Left forelimb (tissue), 1 donor: ENCODE data around the gene ANKRD11.

Experiments used
- DNase-seq: peaks from one replicate; pipeline ENCODE4 v3.0.0-alpha.2; 2018; ENCODE audit warnings: low spot score

ANKRD11 gene

DNA sequence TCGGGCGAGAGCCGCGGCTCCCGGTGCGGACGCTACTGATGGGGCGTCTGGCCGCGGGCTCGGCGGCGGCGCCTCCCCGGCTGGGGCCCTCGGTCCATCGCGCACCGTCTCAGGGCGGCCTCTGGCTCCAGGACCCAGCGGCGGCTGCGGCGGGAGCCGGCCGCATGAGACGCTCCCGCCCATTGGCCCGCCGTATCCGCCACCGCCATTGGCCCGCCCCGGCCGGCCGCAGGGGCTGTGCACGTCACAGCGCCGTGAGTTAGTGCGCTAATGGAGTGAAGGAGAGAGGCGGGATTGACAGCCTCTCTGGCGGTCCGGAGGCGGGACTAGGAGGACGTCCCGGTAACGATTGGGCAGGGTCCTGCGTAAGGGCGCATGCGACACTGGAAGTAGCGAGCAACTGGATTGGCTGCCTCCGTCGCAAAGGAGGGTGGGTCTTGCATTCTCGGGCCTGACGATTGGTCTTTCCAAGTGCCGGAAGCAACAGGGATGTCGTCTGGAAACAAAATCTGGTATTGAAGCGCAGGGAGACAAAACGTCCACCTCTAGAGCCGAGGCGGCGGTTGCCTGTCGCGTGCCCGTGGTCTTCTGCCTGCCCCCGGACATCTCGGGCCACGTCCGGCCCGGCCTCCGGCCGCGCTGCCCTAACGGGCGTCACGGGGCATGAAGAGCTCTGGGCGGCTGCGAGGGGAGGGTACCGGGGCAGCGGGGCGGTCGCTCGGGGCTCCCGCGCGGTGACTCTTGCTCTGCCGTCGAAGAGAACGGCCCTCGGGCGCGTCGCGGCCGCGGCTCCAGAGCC lies at the start of gene ANKRD11:
Gene ANKRD11 (minus strand): TSS at position 123 of the 799 bp plus-strand sequence. CDS start 173,542 bp downstream, outside the sequence.
- peak; percentile 98 for DNase-seq

DNA sequence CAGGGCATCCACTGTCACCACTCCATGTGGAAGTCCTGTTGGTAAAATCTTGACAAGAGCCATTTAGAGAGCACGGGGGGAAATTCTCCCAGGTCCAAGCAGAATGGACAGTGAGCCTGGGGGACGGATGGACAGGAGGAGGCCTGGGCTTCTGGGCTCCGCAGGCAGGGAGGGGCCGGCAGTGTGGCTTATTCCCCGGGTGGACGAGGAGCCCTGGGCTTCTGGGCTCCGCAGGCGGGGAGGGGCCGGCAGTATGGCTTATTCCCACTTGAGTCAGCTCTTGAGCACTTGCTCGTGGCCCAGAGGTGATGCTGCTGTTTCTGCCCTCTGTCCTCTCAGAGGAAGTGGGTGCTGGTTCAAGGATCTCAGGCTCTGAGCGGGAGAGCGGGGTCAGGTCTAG lies 47.9 kb upstream of the ANKRD11 start:
- no peak for DNase-seq

DNA sequence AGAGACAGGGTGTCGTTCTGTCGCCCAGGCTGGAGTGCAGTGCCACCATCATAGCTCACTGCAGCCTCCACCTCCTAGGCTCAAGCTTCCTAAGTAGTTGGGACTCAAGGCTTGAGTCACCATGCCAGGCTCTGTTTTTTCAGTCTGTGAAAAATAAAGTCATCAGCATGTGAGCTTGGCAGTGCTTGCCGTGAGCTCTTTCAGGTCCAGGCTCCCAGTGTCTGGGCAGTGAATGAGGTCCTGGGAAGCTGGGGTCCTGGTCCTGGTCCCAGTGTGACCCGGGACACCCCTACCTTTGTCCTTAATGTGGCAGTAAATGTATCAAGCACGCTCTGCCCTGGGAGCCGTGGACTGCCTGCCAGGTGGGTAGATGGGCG lies 47.2 kb upstream of the ANKRD11 start:
- no peak for DNase-seq

DNA sequence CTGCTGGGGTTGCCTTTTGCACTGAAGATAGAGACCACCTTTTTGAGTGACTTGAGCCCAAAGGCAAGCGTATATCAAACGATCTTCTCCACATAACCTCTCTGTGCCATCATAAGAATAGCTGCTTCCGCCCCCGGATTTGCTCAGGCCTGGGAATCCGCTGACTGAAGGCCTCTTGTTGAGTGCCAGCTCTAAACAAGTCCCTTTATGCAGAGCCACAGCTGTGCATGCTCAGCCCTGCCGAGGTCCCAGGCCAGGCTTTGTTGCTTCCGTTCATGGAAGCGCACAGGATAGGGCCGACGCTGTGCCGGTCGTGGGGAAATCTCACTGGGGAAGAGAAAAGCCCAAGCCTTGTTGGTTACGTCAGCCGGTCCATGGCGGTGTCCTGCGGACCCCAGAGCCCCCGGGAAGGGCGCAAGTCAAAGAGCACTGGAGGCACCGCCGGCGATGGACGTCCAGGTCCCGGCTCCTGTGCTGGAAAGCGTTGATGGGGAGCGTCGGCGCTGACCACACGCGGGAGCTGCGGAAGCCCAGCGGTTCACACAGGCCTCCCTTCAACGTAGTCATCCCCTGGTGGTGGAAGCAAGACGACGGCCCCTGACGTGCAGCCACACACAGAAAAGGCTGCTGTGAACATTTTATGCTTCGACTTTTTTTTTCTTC lies 46.7 kb upstream of the ANKRD11 start:
- DNase-seq, result no peak

DNA sequence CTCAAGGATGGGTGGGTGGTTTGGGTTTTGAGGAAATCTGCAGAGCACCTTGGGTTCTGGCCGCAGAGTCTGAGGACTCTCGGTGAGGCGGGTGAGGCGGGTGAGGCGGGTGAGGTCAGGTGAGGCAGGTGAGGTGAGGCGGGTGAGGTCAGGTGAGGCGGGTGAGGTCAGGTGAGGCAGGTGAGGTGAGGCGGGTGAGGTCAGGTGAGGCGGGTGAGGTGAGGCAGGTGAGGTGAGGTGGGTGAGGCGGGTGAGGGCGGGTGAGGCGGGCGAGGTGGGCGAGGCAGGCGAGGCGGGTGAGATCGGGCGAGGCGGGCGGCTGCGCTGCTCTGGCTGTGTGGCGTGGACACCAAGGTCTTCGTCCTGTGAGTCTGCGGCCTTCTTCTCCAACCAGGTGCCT lies 46.0 kb upstream of the ANKRD11 start:
- no peak for DNase-seq

DNA sequence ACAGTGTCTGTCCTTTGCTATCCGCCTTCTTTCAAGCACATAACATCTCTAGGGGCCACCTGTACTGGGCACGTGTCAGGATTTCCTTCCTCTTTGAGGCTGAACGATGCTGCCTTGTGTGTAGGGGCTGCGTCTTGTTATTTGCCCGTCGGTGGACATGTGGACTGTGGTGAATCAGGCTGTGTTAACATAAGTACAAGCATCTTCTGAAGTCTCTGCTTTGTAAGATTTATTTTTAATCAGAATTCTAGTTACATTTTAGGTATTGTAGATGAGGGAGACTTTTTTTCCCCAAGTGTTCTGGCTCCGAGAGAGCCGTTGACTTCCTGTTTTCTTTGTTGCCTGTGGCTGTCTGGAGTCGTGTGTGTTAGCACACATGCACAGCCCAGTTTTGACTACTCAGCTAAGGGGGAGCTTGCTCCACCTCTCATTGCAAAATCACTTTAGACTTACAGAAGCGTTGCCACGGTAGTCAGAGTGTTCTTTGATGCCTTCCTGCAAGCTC lies 43.9 kb upstream of the ANKRD11 start:
- no peak for DNase-seq

DNA sequence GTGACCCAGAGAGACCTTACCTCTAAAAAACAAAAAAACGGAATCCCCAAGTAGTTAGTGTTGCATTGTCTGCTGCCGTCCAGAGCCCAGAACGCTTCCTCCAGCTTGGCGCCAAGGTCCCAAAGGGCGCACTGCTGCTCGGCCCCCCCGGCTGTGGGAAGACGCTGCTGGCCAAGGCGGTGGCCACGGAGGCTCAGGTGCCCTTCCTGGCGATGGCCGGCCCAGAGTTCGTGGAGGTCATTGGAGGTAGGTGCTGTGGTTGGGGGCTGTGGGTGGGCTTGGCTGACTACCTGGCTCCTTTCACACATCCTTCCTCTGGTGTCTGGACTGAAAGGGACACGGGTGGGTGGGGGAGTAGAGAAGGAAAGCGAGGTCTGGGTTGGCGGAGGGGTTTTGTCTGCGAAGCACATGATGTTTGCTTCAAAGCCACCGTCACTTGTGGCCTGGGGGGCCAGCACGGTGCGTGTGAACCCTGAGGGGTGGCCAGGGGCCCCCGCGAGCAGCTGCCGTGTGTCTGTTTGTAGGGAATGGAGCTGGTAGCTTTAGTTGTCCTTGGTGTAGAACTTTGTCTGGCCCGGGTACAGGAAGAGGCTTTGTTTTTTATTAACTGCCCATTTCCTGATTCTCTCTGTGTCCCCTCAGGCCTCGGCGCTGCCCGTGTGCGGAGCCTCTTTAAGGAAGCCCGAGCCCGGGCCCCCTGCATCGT lies 41.6 kb upstream of the ANKRD11 start:
- no peak for DNase-seq

DNA sequence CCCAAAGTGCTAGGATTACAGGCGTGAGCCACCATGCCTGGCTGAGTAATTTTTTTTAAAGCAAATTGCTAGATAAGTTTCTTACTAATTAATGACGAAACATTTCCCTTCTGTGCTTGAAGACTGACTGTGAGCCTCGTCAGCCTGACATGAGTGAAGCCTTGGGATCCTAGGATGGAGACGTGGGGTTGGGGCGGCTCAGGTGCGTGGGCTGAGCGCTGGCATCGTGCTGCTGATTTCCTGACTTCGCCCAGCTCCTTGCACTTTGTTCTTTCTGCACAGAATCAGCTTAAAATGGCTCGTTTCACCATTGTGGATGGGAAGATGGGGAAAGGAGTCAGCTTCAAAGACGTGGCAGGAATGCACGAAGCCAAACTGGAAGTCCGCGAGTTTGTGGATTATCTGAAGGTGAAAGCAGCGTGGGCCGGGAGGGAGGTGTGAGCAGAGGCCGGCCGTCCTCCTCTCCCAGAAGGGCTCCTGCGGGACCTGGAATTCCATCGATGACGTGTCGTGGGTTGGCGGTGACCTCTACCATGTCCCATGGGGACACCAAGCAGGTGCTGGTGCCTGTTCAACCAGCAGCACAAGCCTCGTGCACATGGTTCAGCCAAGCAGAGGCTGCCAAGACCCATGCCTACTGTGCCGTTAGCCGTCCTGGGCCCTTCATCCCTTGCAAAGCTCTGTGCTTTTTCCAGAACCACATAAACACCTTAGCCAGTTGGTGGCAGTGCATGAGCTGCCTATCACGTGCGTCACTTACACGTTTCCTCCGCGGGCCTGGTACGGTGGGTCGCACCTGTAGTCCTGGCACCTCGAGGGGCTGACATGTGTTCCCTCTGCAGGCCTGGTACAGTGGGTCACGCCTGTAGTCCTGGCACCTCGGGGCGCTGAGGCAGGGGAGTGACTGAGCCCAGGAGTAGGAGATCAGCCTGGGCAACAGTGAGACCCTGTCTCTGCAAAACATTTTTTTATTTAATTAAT lies 40.3 kb upstream of the ANKRD11 start:
- DNase-seq, result no peak

DNA sequence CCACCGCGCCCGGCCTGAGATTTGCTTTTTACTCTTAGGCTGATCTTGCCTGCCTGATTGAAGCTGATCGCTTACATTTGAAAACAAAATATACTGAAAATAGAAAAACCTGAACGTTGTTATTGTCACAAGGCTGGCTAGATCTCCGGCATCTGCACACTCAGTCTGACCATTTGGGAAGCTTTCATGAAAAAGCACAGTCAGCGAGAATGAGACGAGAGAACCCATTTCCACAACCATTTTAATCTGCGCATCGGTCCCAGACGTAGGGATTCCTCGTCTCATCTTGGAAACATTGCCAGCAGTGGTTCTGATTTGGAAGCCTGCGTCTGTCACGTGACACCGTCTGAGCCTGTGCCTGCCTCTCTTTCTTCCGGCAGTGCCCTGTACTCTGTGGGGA lies 38.7 kb upstream of the ANKRD11 start:
- no peak for DNase-seq

DNA sequence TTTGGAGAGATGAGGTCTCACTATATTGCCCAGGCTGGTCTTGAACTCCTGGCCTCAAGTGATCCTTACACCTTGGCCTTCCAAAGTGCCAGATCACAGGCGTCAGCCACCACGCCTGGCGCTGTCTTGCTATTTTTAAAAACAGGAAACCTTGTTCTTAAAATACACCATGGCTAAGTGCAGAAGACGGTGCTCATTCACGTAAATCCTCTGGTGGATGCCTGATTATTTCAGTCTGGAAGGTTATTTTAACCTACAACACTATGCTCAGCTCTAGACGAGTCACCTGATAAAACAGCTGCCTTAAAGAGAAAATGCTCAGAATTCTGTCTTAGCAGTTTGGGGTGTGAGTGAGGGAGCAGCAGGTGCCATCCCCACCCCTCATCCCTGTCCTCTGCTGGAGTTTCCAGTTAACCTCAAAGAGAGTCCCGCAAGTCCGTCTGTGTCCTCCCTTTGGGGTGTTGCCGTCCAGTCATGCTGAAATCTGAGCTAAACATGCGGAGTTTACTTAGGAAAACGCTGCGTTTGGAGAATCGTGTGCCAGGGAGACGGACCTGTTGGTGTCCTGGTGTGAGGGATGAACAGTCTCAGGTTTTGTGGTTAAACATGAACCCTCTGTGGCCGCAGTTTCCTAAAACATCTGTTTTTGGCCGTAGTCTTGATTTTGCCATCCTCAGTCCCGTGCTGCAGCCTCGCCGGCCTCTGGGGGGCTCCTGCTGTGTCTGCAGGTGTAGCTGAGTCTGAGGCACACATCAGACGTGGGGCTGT lies 35.0 kb upstream of the ANKRD11 start:
- DNase-seq, result no peak

DNA sequence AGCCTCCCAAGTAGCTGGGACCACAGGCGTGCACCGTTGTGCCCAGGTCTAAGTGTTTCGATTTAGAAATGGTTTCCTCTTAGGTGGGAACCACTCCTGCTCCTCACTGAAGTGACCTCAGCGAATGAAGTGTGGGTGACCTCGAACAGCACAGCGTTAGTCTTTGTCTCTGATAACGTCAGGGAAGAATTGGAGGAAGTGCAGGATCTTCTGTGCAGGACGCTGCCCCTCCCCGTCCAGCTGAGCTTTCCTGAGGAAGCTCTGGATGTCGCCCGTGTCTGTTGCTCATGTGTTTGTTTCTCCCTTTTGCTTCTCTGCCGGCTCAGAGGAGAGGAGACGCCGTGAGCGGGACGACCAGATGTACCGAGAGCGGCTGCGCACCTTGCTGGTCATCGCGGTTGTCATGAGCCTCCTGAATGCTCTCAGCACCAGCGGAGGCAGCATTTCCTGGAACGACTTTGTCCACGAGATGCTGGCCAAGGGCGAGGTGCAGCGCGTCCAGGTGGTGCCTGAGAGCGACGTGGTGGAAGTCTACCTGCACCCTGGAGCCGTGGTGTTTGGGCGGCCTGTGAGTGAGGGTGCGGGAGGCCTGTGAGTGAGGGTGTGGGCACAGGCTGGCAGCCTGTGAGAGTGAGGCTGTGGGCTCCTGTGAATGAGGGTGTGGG lies 33.5 kb upstream of the ANKRD11 start:
- DNase-seq, result no peak

DNA sequence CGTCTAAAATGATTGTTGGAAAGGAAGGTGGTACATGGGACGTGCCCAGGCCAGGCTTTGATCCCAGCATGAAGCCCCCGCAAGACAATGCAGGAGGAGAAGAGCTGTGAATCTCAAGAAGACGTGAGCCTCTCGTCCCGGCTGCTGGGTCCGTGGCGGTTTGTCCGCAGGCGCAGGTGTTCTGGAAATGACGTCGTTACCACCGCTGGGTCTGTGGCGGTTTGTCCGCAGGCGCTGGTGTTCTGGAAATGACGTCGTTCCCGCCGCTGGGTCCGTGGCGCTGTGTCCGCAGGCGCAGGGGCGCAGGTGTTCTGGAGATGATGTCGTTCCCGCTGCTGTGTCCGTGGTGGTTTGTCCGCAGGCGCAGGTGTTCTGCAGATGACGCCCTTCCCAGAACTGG lies 31.9 kb upstream of the ANKRD11 start:
- DNase-seq, result no peak

DNA sequence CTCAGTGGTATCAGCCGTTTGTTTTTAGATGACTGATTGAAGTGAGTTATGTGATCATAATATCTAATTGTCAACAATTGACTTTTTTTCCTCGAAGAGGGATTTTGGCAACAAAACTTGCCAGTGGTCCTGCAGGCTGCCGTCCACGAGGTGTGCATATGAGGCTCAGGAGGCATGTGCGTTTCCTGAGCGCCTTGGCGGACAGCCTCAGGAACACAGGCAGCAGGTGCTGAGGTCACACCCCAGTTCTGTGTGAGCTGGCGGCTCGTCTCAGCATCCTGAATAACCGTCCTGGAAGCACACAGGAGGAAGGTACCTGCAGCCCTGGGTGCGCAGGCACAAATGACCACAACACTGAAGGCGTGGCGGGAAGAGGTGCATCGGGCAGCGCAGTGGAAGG lies 29.5 kb upstream of the ANKRD11 start:
- DNase-seq, result no peak

DNA sequence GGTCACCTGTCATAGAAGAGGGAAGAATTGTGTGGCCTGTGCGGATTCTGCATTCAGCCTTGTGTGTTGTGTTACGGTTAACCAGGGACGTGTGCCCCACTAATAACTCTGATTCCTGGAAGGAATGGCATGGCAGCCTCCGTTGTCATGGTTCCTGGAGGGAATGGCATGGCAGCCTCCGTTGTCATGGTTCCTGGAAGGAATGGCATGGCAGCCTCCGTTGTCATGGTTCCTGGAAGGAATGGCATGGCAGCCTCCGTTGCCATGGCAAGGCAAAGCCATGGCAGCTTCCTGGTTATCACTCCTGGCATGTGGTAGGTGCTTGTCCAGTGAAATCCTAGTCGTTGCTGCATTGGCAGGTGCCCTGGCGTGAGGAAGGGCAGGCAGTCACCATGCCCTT lies 26.8 kb upstream of the ANKRD11 start:
- DNase-seq, result no peak

DNA sequence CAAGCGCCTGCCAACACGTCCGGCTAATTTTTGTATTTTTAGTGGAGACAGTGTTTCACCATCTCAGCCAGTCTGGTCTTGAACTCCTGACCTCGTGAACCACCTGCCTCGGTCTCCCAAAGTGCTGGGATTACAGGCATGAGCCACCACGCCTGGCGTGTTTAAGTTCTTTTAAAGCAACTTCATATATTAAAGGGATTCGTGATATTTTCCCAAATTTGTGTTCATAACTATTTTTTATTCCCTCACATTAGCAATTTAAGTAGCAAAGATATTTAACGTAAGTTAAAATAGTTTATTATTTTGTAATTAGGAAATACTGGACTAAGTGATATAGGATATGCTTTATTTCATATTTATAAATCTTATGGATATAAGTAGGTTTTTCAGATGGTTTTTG lies 22.1 kb upstream of the ANKRD11 start:
- no peak for DNase-seq

DNA sequence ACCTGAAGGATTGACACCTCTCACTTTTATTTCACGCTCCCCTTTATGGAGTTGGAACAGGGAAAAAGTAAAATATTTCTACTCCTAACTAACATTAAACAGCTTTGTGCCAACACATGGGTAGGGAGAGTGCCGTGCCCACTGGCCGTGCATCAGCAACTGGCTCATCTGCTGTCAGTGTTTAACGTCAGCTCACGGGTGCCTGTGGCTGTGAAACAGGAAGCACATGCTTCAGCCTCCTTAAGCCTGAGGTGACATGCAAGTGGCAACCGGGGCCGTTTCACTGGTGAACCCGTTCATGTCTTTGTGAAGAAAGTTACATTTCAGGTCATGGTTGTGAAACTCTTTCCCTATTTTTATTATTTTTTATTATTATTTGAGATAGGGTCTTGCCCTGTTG lies 21.0 kb upstream of the ANKRD11 start:
- DNase-seq, result no peak

DNA sequence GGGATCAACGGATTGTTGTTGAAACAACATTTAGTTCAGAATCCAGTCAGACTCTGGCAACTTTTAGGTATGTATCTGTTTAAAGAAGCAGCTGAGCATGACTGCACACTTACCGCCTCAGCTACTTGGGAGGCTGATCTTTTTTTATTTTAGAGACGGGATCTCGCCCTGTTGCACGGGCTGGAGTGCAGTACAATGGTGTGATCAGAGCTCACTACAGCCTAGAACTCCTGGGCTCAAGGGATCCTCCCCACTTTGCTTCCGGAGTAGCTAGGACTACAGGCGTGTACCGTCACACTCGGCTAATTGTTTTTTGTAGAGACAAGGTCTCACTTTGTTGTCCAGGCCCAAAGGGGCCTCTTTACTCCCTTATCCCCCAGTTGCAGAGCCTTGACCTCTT lies 20.2 kb upstream of the ANKRD11 start:
- no peak for DNase-seq

DNA sequence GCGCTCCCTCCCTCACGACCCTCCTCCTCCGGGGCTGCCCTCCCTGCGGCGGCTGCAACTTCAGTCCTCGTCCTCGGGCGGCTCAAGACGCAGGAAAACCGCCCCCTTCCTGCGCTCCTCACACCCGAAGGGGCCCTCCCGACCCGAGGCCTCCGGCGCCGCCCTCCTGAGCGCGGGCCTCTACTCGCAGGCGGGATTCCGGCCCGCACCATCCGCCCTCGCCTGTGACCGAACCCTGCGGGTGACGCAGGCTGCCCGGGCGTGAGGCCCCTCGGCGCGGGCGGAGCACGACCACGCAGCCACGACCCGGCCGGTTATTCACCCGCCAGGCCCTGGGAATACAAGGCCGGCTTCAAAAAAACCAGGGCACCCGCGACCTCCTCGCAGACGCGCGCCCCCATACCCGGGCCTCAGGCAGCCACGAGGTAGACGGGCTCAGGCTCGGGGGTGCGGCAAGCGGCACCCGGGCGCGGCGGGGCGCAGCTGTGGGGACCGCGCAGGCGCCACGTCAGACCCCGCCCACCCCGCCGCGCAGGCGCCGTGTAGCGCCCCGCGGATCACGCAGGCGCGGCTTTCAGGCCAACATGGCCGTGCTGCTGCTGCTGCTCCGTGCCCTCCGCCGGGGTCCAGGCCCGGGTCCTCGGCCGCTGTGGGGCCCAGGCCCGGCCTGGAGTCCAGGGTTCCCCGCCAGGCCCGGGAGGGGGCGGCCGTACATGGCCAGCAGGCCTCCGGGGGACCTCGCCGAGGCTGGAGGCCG lies 17.7 kb upstream of the ANKRD11 start, which contains the start of gene SPG7:
Gene SPG7 (plus strand): TSS at position 570 of the 757 bp plus-strand sequence. CDS start 15 bp downstream, at position 585.
- DNase-seq, result peak; percentile 95

DNA sequence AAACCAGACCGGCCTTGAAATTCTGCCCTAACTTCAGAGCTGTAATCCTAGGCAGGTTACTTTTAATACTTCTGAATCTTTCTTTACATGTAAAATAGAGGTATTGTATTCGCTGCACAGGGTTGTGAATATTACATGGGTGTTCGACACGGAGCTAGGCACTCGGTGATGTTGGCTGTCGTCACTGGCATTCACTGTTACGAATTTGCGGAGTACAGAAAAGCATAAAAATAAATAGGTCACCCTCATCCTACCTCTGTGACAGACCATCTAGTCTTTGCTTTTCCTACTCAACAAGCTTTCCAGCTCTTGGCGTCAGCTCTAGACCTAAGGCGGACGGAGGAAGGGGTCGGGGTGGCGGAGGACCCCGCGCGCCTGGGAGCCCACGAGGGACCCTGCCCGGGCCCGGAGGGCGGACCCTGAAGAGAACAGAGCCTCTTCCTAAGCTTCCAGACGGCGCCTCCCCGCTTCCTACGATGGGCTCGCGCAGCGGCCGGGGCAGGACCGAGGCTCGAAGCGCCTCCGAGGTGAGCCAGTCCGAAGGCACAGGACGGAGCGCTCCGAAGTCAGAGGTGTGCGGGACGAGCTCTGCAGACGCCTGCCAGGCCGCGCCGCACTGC lies 17.0 kb upstream of the ANKRD11 start:
- DNase-seq, result no peak
